ENCODE measurements around the gene RNPEP. TPM values are rescaled to one million over a fixed set of nuclear protein-coding genes. Genes with fewer than 3 reads are reported as not detected.

RNPEP gene
- total and polyA plus RNA-seq, 4 donors: 19.1 to 41.4 (median 36.9) TPM

DNA sequence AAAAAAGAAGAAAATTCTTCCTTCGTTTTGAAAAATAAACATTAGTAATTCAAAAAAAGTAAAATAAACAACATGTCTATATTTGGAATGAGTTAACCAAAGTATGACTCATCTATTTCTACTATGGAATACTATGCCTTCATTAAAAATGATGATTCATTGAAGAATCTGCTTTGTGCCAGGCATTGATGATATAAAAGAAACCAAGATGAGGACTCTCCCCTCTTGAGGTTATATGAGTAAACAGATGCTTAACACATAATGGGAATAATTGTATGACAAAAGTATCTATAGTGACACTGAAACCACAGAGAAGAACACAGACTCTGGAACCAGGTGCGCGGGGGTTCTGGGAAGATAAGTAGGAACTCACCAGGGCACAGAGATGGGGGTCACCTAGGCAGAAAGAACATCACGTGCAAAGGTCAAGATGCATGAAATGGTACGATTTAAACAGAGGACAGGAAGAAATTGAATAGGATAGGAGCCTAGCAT is 46.8 kb downstream of the RNPEP start:
- Histone ChIP-seq H3K27me3 (ENCODE audit: control insufficient read depth, insufficient read depth, low read length) (no peaks in the 10 kb centered on the region), H3K4me3 (ENCODE audit: low read depth, low read length) (no peak overlapping the region), H3K27ac (ENCODE audit: low read depth, low read length) (no peak overlapping the region), H3K36me3 (ENCODE audit: control insufficient read depth, insufficient read depth, low read length) (no peaks in the 10 kb centered on the region), H3K9me3 (ENCODE audit: control insufficient read depth, insufficient read depth, low read length) (no peaks in the 10 kb centered on the region), H3K4me1 (ENCODE audit: control insufficient read depth, insufficient read depth, low read length) (no peaks in the 10 kb centered on the region)
- 88% methylated on average over 4 of the region's 5 CpGs for whole genome bisulfite sequencing (ENCODE audit: insufficient coverage)
- DNase-seq (ENCODE audit: low read depth in 4 of 6, low spot score in 6 of 6): no peak

DNA sequence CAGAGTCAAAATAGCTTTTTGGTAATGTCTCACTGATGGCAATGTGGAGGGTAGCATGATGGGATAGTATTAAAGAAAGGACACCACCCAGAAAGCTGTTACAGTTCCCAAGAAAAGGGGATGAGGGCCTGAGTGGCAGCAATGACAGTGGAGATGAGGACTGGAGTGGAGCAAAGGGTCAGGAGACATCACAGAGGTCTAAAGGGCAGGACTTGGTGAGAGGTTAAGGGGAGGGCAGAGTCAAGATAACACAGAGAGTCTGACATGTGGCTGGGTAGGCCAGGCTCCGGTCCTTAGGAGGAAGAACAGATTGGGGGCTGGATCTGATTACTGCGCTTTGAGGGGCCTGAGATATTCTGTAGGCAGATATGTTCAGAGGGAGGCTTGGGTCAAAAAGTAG is 47.3 kb downstream of the RNPEP start:
- no peak for DNase-seq (ENCODE audit: low read depth in 4 of 6, low spot score in 6 of 6)
- Histone ChIP-seq H3K36me3 (ENCODE audit: control insufficient read depth, insufficient read depth, low read length) (no peaks in the 10 kb centered on the region), H3K4me1 (ENCODE audit: control insufficient read depth, insufficient read depth, low read length) (no peaks in the 10 kb centered on the region), H3K9me3 (ENCODE audit: control insufficient read depth, insufficient read depth, low read length) (no peaks in the 10 kb centered on the region), H3K4me3 (ENCODE audit: low read depth, low read length) (no peak overlapping the region), H3K27ac (ENCODE audit: low read depth, low read length) (no peak overlapping the region), H3K27me3 (ENCODE audit: control insufficient read depth, insufficient read depth, low read length) (no peaks in the 10 kb centered on the region)
- WGBS (ENCODE audit: insufficient coverage): 88% methylated on average over 2 of the region's 2 CpGs

DNA sequence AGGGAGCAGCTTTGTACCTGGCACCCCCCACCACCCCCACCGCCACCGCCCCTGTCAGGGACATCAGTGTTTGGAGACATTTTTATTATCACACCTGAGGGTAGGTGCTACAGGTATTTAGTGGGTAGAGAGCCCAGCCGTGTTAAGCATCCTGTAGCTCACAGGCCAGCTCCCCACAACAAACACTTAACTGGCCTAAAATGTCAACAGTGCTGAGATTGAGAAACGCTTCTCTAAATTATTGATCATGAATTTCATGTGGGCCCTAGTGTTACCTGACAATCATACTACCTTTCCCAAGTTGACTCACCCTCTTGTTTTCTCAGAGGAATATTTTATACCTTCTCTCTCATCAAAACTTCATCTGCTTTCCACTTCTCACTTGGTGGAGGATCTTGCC is 49.3 kb downstream of the RNPEP start:
- no peaks in the 10 kb centered on the region for H3K27me3 ChIP-seq (ENCODE audit: control insufficient read depth, insufficient read depth, low read length)
- WGBS (ENCODE audit: insufficient coverage): 100% methylated on average over 1 of the region's 4 CpGs
- H3K9me3 ChIP-seq (ENCODE audit: control insufficient read depth, insufficient read depth, low read length): no peaks in the 10 kb centered on the region
- no peaks in the 10 kb centered on the region for H3K4me1 ChIP-seq (ENCODE audit: control insufficient read depth, insufficient read depth, low read length)
- DNase-seq (ENCODE audit: low read depth in 4 of 6, low spot score in 6 of 6): no peak
- H3K36me3 ChIP-seq (ENCODE audit: control insufficient read depth, insufficient read depth, low read length): no peaks in the 10 kb centered on the region
- no peak overlapping the region for H3K27ac ChIP-seq (ENCODE audit: low read depth, low read length)
- H3K4me3 ChIP-seq (ENCODE audit: low read depth, low read length): no peak overlapping the region

DNA sequence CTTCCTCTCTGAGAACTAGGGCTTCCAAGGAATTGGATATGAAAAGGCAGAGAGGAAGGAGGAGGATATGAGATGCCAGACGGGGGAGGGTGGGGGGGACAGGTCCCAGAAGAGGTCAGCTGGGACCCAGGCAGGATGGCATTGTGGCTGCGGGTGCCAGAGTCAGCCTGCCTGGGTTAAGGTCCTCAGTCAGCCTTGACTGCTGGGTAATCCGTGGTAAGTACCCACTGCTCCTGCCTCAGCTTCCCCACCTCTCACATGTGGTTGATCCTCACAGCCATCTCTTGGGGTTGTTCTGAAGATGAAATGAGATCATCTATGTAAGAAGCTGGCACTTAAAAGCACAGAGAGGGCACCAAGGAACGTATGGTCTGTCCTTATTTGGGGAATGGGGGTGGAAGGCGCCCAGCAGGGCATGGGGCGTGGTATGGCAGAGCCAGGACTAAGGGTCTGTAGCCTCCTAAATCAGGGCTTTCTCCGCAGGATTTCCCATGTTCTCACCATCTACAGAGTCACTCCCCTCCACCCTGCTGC is 51.8 kb downstream of the RNPEP start:
- Histone ChIP-seq H3K36me3 (ENCODE audit: control insufficient read depth, insufficient read depth, low read length) (no peaks in the 10 kb centered on the region), H3K27ac (ENCODE audit: low read depth, low read length) (no peak overlapping the region), H3K4me3 (ENCODE audit: low read depth, low read length) (no peak overlapping the region), H3K4me1 (ENCODE audit: control insufficient read depth, insufficient read depth, low read length) (no peaks in the 10 kb centered on the region), H3K27me3 (ENCODE audit: control insufficient read depth, insufficient read depth, low read length) (no peaks in the 10 kb centered on the region), H3K9me3 (ENCODE audit: control insufficient read depth, insufficient read depth, low read length) (no peaks in the 10 kb centered on the region)
- 67% methylated on average over 4 of the region's 7 CpGs for WGBS (ENCODE audit: insufficient coverage)
- DNase-seq (ENCODE audit: low read depth in 4 of 6, low spot score in 6 of 6): no peak

DNA sequence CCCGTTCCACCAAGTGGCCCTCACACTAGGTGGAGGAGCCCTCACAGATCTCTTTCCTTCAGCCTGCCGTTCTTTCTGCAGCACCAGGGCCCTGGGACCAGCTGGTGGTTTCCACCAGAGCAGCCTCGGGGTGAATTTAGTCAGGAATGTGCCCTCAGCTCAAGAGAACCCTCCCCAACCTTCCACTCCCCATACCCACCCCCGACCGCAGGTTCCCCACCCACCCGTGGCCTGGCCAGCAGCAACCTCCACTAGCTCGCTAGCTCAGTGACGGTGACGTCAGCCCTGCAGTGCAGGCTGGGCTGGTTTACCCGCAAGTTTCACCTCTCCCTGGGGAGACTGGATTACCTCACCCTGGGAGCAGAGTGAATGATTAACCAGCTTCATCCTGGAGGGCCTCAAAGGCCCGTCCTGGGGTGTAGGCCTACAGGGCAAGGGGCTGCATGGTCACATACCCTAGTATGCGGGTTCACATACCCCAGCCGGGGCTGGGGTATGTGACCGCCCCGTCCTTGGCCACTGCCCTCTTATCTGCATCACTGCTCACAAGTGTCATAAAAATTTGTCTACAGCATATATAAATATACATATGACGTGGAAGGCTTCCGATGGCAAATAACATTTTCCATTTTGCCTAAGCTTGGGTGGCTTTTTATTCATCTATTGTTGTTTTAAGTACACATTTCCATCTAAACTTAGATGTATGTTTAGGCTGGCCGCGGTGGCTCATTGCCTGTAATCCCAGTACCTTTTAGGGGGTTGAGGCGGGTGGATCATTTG is 52.4 kb downstream of the RNPEP start:
- peak in 1 of 6 donors; percentile 44 for DNase-seq (ENCODE audit: low read depth in 4 of 6, low spot score in 6 of 6)
- H3K4me1 ChIP-seq (ENCODE audit: control insufficient read depth, insufficient read depth, low read length): no peaks in the 10 kb centered on the region
- H3K27ac ChIP-seq (ENCODE audit: low read depth, low read length): no peak overlapping the region
- no peaks in the 10 kb centered on the region for H3K9me3 ChIP-seq (ENCODE audit: control insufficient read depth, insufficient read depth, low read length)
- WGBS (ENCODE audit: insufficient coverage): 66% methylated on average over 13 of the region's 20 CpGs
- no peak overlapping the region for H3K4me3 ChIP-seq (ENCODE audit: low read depth, low read length)
- H3K27me3 ChIP-seq (ENCODE audit: control insufficient read depth, insufficient read depth, low read length): no peaks in the 10 kb centered on the region
- no peaks in the 10 kb centered on the region for H3K36me3 ChIP-seq (ENCODE audit: control insufficient read depth, insufficient read depth, low read length)

DNA sequence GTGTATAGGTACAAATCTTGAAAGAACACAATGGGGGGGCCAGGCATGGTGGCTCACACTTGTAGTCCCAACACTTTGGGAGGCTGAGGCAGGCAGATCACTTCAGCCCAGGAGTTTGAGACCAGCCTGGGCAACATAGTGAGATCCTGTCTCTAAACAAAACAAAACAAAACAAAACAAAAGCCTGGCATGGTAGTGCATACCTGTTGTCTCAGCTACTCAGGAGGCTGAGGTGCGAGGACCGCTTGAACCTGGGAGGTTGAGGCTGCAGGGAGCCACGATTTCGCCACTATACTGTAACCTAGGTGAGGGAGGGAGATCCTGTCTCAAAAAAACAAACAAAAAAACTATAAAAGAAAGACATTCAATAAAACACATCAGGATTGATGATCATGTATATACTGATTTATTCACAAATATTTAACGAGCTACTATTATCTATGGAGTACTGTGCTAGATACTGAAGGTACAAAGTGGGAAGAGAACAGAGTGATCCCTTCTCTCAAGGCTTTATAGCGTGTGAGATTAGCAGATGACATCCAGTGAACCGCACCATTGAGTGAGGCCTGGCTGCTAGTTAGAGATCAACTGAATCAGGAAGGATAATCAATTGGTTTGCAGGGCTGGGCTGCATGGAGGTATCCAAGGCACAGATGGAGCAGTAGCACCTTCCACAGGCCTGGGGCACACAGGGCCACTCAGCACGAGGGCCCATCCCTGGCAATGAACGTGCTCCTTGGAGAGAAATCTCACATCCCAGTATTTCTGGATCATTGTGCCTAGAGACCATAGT is 54.3 kb downstream of the RNPEP start:
- no peaks in the 10 kb centered on the region for H3K27me3 ChIP-seq (ENCODE audit: control insufficient read depth, insufficient read depth, low read length)
- no peaks in the 10 kb centered on the region for H3K9me3 ChIP-seq (ENCODE audit: control insufficient read depth, insufficient read depth, low read length)
- H3K36me3 ChIP-seq (ENCODE audit: control insufficient read depth, insufficient read depth, low read length): no peaks in the 10 kb centered on the region
- no peak overlapping the region for H3K27ac ChIP-seq (ENCODE audit: low read depth, low read length)
- H3K4me1 ChIP-seq (ENCODE audit: control insufficient read depth, insufficient read depth, low read length): no peaks in the 10 kb centered on the region
- 96% methylated on average over 2 of the region's 9 CpGs for WGBS (ENCODE audit: insufficient coverage)
- no peak for DNase-seq (ENCODE audit: low read depth in 4 of 6, low spot score in 6 of 6)
- no peak overlapping the region for H3K4me3 ChIP-seq (ENCODE audit: low read depth, low read length)

DNA sequence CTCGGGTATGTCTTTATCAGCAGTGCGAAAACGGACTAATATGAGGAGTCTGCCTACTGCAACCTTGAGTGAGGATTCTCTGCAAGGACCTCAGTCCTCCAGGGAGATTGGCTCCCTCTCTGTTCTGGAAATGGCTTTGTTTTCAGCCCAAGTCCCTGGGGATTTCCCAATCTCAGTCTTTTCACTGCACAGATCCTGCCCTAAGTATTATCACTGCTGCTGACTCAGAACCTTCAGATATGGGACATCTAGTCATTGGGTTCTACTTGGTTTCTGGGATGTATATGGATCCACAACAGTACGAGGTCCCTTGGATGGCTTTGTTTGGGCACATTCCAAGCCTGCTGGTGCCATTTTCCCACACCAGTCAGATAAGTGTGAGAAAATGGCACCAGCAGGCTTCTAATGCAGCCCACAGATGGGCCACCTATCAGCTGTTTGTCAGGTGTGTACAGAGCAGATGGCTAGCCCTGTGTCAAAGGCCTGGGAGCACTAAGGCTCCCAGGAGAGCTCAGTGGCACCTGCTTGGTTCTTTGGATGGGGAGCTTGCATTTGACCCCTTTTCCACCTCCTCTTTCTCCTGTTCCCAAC is 55.4 kb downstream of the RNPEP start:
- Histone ChIP-seq H3K36me3 (ENCODE audit: control insufficient read depth, insufficient read depth, low read length) (no peaks in the 10 kb centered on the region), H3K4me3 (ENCODE audit: low read depth, low read length) (no peak overlapping the region), H3K4me1 (ENCODE audit: control insufficient read depth, insufficient read depth, low read length) (no peaks in the 10 kb centered on the region), H3K9me3 (ENCODE audit: control insufficient read depth, insufficient read depth, low read length) (no peaks in the 10 kb centered on the region), H3K27me3 (ENCODE audit: control insufficient read depth, insufficient read depth, low read length) (no peaks in the 10 kb centered on the region), H3K27ac (ENCODE audit: low read depth, low read length) (no peak overlapping the region)
- WGBS (ENCODE audit: insufficient coverage): 100% methylated on average over 4 of the region's 4 CpGs
- no peak for DNase-seq (ENCODE audit: low read depth in 4 of 6, low spot score in 6 of 6)

DNA sequence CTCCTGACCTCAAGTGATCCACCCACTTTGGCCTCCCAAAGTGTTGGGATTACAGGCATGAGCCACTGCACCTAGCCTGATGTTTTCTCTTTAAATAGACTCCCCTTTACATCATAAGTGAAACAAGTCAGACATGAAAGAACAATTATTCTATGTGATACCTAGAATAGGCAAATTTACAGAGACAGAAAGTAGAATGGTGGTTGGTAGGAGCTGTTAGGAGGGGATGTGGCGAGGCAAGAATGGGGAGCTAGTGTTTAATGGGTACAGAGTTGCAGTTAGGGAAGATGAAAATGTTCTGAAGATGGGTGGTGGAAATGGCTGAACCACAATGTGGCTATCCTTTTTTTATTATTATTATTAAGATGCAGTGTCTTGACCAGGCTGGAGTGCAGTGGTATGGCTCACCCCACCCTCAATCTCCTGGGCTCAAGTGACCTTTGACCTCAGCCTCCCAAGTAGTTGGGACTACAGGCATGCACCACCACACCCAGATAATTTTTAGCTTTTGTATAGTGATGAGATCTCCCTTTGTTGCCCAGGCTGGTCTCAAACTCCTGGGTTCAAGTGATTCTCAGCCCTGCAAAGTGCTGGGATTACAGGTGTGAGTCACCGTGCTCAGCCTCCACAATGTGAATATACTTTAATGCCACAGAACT is 56.4 kb downstream of the RNPEP start:
- no peaks in the 10 kb centered on the region for H3K4me1 ChIP-seq (ENCODE audit: control insufficient read depth, insufficient read depth, low read length)
- no peak overlapping the region for H3K27ac ChIP-seq (ENCODE audit: low read depth, low read length)
- WGBS (ENCODE audit: insufficient coverage): 88% methylated on average over 2 of the region's 2 CpGs
- no peak for DNase-seq (ENCODE audit: low read depth in 4 of 6, low spot score in 6 of 6)
- no peaks in the 10 kb centered on the region for H3K27me3 ChIP-seq (ENCODE audit: control insufficient read depth, insufficient read depth, low read length)
- no peak overlapping the region for H3K4me3 ChIP-seq (ENCODE audit: low read depth, low read length)
- H3K36me3 ChIP-seq (ENCODE audit: control insufficient read depth, insufficient read depth, low read length): no peaks in the 10 kb centered on the region
- H3K9me3 ChIP-seq (ENCODE audit: control insufficient read depth, insufficient read depth, low read length): no peaks in the 10 kb centered on the region

DNA sequence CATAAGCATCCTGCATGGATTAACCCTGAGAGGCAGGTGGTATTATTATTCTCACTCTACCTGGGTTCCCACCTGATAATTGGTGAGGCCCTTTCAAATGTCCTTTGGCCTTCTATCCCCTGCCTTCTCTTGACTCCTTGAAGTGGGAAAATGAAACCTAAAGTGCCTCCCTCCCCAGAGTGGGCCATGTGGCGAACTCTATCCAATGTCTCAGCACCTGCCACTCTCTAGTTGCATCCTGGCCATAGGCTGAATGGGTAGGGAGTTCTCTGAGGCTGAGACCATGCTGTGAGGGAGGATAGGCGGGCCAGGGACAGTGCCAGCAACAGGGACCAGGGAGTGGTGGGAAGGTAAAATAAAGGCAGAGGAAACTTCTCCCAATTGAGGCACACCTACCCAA is 63.3 kb downstream of the RNPEP start:
- Histone ChIP-seq H3K9me3 (ENCODE audit: control insufficient read depth, insufficient read depth, low read length) (no peaks in the 10 kb centered on the region), H3K27me3 (ENCODE audit: control insufficient read depth, insufficient read depth, low read length) (no peaks in the 10 kb centered on the region), H3K4me1 (ENCODE audit: control insufficient read depth, insufficient read depth, low read length) (no peaks in the 10 kb centered on the region), H3K36me3 (ENCODE audit: control insufficient read depth, insufficient read depth, low read length) (no peaks in the 10 kb centered on the region), H3K27ac (ENCODE audit: low read depth, low read length) (no peak overlapping the region), H3K4me3 (ENCODE audit: low read depth, low read length) (no peak overlapping the region)
- 100% methylated on average over 1 of the region's 2 CpGs for WGBS (ENCODE audit: insufficient coverage)
- no peak for DNase-seq (ENCODE audit: low read depth in 4 of 6, low spot score in 6 of 6)

Measured in spinal cord (tissue), 10 donors.